Right lobe of liver (tissue), 4 donors: Measurements from ENCODE around the gene ENOX1.

Experiments
- POLR2A ChIP-seq: fragments of 450-650 bp; IDR thresholded peaks from one replicate; pipeline ENCODE4 v1.6.1; 2017; ENCODE audit warnings: antibody characterized with exemption, mild to moderate bottlenecking
- TF ChIP-seq, protein P1 (sequence below), 4 donors: fragments of 200-600 bp in 3 of 4; fragments of 450-650 bp in 1 of 4; IDR thresholded peaks; one replicate each; pipeline versions ENCODE4 v1.5.1 to v1.8.0; 2016 to 2022; ENCODE audit warnings: antibody characterized with exemption in 4 of 4, mild to moderate bottlenecking in 2 of 4
- donor health status: DM: no; HTN: no; CAD: no.
- donor health status: DM: no; HTN: no; CAD: no.
- donor health status: DM: no; HTN: yes; CAD: no.

DNA sequence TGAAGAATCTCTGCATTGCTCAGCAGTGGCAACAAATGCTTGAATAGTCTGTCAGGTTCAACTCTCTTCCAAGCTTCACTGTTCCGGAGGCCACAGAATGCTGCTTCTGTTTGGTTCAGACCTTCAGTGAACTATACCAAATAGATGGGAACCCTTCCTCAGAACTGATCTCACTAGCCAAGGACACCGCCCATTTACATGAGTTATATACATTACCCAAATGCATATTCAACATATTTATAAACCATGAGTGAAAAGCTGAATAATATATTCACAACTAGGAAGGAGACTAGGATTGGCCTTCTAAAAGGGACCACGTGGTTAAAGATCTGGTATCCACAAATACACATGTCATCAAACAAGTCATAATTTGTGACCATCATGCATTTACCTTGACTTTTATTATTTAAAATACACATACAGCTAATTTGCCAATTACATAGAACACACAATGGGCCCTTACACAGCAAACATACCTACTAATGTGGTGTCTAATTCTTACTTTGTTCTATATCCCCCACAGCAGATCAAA, 49.3 kb downstream of the ENOX1 start:
- TF ChIP-seq, protein P1, sequence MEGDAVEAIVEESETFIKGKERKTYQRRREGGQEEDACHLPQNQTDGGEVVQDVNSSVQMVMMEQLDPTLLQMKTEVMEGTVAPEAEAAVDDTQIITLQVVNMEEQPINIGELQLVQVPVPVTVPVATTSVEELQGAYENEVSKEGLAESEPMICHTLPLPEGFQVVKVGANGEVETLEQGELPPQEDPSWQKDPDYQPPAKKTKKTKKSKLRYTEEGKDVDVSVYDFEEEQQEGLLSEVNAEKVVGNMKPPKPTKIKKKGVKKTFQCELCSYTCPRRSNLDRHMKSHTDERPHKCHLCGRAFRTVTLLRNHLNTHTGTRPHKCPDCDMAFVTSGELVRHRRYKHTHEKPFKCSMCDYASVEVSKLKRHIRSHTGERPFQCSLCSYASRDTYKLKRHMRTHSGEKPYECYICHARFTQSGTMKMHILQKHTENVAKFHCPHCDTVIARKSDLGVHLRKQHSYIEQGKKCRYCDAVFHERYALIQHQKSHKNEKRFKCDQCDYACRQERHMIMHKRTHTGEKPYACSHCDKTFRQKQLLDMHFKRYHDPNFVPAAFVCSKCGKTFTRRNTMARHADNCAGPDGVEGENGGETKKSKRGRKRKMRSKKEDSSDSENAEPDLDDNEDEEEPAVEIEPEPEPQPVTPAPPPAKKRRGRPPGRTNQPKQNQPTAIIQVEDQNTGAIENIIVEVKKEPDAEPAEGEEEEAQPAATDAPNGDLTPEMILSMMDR (IDR thresholded peaks at IDR 0.05), result no peak
- no peak for TF ChIP-seq POLR2A
